GM18526 (cell line): ENCODE results near the gene HECW1.

Source experiments
- POLR2A ChIP-seq: IDR thresholded peaks from 3 replicates; pipeline ENCODE4 v1.6.1; 2011; ENCODE audit not compliant: insufficient read length; ENCODE audit errors: extremely low read depth

Gene HECW1

DNA sequence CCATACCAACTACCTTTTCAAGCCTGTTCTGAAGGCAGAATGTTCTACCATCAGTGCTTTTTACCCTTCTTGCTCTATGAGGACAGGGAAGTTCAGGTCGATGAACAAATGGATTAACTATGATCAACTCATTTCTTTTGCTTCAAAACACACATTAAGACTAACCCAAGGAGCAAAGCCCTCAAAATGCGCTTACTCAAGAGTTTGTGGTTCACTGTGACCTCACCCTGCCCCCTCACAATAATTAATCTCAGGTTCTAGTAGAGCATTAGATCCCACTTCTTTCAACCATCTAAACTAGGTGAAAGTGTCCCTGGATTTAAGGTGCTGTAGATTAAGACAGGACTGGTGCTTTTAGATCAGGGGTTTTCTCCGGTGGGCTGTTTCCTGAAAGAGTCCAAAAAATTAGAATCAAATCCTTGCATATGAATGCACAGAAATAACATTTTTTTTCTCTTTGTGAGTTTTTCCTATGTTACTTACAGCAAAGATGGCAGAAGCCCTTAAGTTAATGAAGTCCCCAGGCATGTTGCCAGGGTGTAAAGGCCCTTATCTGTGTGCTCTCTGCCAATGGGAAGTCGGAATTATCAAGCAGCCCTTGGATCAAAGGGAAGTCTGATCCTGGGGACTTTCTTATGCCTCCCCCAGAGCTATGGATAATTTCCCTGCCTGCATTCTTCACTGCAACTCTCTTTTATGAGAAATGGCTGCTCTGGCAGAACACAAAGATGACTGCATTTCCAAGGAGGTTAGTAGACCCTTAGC is 264.9 kb downstream of the HECW1 start:
- no peak for TF ChIP-seq POLR2A

DNA sequence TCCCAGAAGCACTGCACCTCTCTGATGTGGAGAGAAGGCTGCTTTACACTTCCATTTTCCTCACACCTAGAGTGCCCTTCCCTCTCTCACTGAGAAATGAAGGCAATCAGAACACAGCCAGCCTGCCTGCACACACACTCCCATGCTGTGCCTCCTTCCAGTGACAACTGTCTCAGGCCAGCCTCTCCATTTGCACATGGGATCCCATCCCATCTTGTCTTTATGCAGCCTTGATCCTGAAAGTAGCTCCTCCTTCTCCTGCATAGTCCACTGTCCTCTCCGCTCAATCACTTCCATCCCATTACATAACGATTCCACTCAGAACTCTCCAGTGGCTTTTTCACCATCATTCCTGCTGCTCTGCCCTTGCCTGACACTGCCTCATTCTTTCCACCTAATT is 266.8 kb downstream of the HECW1 start:
- TF ChIP-seq POLR2A = no peak

DNA sequence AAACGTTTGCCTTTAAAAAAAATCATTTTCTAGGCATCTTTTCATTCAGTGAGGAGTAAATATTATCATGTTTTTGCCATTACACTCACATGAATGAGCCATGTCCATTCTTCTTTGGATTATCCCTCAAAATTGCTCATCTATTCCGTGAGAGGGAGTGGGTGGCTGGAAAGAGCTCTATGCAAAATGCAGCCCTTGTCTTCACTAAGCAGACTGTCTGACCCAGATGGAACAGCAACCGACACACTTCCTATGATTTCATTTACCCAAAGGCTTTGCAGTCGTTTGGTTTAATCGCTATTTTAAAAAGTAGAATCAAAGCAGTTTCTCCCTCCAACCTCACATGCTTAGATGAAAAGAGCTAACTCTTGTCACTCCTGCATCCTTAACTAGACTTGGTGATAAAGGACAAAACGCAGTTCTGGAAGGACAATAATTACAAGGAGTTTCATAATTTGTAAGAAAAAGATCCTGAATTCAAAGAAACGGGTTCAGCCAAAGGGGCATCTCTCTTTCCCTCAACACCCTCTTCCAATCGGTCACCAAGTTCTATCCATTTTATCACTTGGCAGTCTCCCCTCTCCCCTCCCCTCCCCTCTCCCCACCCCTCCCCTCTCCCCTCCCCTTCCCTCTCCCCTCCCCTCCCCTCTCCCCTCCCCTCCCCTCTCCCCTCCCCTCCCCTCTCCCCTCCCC is 272.3 kb downstream of the HECW1 start:
- TF ChIP-seq POLR2A = no peak

DNA sequence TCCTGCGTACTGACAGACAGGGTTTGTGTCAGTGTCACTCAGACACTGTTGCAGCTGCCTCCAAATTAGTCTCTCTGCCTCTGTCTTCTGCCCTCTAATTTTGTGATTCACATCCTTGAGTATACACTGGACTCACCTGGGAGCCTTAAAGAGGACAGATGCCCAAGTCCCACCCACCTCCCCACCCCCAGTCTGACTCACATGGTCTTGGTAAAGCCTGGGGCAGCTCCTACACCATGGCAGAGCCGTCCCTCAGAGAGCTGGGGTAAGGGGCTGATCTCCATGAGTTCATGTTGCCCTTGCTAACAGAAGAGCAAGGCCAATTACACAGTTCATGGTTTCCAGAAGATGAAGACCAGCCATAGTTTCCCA is 272.8 kb downstream of the HECW1 start:
- no peak for TF ChIP-seq POLR2A

DNA sequence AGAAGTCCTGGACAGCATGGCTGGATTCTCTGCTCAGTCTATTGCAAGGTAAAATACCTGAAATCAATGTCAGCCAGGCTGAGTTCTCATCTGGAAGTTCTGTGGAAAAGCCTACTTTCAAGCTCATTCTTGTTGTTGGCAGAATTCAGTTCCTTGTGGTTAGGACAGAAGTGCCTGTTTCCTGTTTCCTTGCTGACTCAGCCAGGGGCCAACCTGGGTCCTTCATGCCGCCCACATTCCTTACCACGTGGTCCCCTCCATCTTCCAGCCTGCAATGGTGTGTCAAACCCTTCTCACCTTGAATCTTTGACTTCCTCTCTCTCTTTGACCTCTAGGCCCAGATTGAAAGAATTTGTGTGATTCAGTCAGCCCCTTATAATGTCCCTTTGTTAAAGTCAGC is 273.4 kb downstream of the HECW1 start:
- TF ChIP-seq POLR2A = no peak

DNA sequence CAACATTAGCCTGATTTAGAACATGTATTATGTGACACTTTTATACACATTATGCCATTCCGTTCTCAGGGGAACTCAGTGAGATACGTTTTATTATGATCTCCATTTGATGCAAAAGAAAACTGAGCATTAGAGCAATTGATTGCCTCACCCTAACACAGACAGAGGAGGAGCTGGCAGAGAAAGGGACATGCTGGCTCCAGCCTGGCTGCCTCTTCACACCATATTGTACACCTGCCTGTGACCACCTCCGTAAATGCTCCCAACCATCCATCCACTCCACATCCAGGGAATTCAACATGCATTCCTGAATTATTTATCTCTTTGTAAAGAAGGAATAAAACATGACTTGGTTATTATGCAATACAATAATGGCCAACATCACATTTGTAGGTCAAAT is 275.5 kb downstream of the HECW1 start:
- no peak for TF ChIP-seq POLR2A

DNA sequence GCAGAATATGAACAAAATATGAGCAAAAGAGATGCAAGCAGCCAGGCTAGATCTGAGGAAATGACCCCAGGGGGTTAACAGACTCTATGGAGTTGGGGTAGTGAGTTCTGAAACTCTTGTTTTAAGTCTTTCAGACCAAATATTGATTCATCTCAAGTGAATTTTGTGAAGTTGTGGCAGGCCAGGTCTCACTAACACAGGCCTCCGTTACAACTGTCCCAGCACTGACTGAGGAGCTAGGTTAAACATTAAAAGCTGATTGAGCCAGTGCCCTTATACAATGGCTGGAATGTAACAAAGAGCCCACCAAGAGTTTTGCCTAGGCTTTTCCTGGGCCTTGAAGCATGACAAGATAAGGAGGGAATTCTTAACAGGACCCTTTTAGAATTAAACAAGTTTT is 278.1 kb downstream of the HECW1 start:
- TF ChIP-seq POLR2A = no peak

DNA sequence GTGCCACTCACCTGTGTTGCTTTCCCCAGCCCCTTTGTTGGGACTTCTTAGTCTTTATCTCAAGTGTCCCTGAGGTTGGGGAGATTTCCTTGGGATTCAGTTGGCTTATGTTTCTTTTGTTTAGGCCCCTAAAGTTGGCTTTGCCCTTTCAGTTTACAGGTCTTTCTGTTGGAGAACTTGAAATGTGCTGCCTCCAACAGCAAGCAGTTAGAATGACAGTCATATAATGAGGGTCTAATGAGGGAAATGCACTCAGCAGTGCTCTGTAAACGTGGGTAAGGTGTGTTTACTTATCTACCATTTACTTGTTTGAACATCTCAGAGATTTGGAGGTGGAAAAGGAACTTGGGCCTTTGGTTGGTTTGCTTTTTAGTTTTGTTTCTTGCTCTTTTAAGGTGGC is 279.1 kb downstream of the HECW1 start:
- TF ChIP-seq POLR2A = no peak

DNA sequence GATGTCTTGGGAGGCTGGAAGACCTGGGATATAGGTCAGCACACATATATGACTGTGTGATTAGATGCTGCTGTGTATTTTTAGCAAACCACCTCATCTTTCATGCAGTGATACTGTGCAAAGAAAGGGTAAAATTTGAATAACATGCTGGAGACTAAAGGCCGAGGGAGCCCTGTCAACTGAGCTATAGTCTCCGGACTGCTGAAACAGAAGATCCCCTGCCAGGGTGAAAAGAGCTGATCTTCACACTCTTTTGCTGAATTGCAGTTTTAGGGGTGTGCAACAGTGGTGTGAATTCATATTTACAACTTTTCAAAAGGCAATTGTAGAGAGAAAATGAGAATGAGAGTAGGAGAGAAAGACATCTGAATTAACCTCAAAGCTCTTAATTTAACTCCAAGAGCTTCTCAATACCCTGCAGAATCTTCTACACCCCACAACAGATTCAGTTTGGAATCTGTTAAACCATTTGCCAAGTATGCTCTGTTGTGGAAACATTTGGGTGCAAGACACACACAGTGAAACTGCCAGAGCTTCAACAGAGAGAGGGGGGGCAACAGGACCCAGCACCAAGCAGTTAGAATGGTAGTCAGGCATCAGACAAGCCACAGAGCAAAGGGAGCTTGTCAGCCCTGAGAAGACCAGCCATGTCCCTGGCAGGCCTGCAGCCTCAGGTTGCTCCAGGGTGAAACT is 280.3 kb downstream of the HECW1 start:
- TF ChIP-seq POLR2A = no peak

DNA sequence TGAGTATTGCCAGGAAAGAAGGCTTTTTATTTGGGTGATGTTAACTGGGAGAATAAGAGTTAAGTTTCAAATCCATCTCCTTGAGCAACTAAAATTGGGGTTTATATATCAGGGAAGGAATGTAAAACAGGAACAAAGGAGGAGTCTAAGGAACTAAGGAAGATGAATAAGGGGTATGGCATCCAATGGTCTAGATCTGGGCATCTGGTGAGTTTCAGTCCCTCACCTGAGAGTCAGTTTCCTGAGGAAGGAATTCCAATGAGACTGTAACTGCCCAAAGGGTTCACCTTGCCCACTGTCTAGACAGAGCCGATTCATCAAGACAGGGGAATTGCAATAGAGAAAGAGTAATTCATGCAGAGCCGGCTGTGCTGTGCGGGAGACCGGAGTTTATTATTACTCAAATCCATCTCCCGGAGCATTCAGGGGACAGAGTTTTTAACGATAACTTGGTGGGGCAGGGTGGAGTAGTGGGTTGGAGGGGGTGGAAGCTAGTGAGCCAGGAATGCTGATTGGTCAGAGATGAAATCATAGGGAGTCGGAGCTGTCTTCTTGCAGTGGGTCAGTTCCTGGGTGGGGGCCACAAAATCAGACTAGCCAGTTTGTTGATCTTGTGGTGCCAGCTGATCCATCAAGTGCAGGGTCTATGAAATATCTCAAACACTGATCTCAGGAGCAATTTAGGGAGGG is 282.1 kb downstream of the HECW1 start:
- no peak for TF ChIP-seq POLR2A

DNA sequence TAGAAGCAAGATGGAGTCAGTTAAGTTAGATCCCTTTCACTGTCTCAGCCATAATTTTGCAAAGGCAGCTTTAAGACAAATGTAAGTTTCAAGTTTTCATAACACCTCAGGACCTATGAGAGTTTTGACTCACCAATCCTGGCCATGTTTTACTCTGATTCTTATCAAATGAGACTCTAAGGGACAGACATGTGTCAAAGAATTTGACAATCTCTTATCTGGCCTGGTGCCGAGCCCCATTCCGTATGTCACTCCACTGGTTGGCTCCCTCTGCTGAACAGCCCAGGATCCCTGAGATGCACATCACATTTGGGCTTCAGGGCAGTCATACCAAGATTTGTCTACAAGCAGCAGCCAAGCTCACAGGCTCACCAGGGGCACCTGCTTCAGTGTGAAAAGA is 282.9 kb downstream of the HECW1 start:
- no peak for TF ChIP-seq POLR2A

DNA sequence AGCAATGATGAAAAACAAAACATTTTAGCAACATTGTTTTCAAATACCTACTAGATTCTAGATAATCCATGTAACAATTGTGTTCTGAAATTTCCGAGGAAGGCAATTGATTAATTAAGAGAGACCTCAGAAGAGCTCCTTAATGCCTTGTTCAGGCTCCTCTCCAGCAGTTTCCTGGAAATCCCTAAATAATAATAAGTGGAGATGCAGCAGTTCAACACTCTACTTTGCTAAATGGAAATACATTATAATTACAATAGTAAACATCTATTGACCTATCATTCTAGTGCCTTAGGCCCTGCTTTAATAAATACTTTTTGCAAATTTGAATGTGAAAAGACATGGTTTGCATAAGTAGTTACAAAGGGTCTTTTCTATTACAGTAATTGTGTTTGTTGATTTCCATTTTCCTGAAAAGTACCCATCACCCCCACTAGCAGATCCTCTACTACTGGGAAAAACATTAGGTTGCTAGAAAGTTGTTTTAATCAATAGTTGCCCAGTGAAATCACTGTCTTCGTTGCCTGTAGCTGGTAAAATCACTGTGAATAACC is 283.8 kb downstream of the HECW1 start:
- no peak for TF ChIP-seq POLR2A

DNA sequence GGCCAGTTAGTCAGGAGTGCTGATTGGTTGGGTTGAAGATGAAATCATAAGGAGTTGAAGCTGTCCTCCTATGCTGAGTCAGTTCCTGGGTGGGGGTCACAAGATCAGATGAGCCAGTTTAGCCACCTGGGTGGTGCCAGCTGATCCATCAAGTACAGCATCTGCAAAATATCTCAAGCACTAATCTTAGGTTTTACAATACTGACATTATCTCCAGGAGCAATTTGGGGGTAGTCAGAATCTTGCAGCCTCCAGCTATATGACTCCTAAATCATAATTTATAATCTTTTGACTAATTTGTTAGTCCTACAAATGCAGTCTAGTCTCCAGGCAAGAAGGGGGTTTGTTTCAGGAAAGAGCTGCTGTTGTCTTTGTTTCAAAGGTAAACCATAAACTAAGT is 286.4 kb downstream of the HECW1 start:
- TF ChIP-seq POLR2A = no peak

DNA sequence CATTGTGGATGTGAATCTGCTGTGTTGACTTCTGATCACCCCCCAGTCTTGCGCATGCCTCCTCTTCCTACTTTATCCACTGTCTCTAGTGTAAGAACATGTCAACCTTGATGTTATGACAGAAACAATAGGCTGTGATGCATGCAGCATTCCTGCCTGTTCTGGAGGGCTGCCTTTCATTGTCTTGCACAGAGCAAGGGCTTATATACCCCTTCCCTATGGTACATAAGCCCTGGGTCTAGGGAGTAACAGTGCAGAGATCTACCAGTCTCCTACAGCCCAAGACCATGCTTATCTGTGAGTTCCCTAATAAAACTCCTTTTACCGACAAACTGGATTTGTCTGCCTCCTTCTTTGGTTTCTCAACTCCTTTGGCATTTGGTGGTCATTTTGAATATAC is 293.5 kb downstream of the HECW1 start:
- no peak for TF ChIP-seq POLR2A

DNA sequence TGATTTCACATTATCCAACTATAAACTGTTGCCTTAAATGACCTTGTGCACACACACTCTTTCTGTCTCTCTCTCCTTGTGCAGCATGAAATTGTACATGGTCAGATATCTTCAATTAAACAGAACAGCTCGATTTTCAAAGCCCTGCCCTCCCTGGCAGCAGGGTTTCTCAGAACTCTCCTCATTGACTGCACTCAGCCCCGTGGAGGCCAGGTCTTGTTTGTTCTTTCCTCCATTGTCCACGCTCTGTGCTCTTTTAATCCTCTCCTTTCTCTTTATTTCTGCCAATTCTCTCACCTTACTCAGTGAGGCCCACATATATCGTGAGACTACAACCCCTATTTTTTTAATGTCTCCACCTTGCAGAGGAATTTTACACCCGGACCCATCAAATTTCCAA is 294.5 kb downstream of the HECW1 start:
- TF ChIP-seq POLR2A = no peak
